HEK293T (cell line): ENCODE data around the gene BEAN1.

Source experiments
- CTCF ChIA-PET: fragments of 350-600 bp; formaldehyde crosslinking; extraction: SDS; loops from one replicate; lab custom pipeline; 2021; ENCODE audit warnings: antibody characterized with exemption, inconsistent platforms; lab: Yijun Ruan, JAX
- POLR2A ChIA-PET: fragments of 350-600 bp; formaldehyde crosslinking; extraction: SDS; loops from one replicate; lab custom pipeline; 2020; ENCODE audit warnings: antibody characterized with exemption, inconsistent platforms; lab: Yijun Ruan, JAX
- DNase-seq: peaks from one replicate; pipeline ENCODE4 v3.0.0; 2012; ENCODE audit warnings: mixed read lengths; ENCODE audit errors: extremely low spot score
- ARNT ChIP-seq: fragments of 450-650 bp; IDR thresholded peaks from 2 replicates; pipeline ENCODE4 v1.6.1; 2017; ENCODE audit warnings: mild to moderate bottlenecking
- BHLHE40 ChIP-seq: fragments of 450-650 bp; IDR thresholded peaks from 2 replicates; pipeline ENCODE4 v1.6.1; 2016; ENCODE audit warnings: mild to moderate bottlenecking, moderate library complexity, borderline replicate concordance
- CTBP1 ChIP-seq: fragments of 450-650 bp; IDR thresholded peaks from 2 replicates; pipeline ENCODE4 v1.6.1; 2016; ENCODE audit warnings: borderline replicate concordance
- ELF4 ChIP-seq: fragments of 450-650 bp; IDR thresholded peaks from 2 replicates; pipeline ENCODE4 v1.6.1; 2017; ENCODE audit warnings: antibody characterized with exemption
- FOXA1 ChIP-seq: fragments of 450-650 bp; IDR thresholded peaks from 2 replicates; pipeline ENCODE4 v1.6.1; 2016; ENCODE audit warnings: mild to moderate bottlenecking
- FOXK2 ChIP-seq: fragments of 450-650 bp; IDR thresholded peaks from 2 replicates; pipeline ENCODE4 v1.6.1; 2016; ENCODE audit warnings: mild to moderate bottlenecking
- FOXM1 ChIP-seq: fragments of 450-650 bp; IDR thresholded peaks from 2 replicates; pipeline ENCODE4 v1.6.1; 2017; ENCODE audit warnings: mild to moderate bottlenecking, borderline replicate concordance
- HDGF ChIP-seq: fragments of 450-650 bp; IDR thresholded peaks from 2 replicates; pipeline ENCODE4 v1.6.1; 2017; ENCODE audit warnings: antibody characterized with exemption, borderline replicate concordance
- L3MBTL2 ChIP-seq: fragments of 450-650 bp; conservative IDR thresholded peaks from 2 replicates; pipeline ENCODE4 v1.6.1; 2016; ENCODE audit warnings: mild to moderate bottlenecking
- LEF1 ChIP-seq: fragments of 450-650 bp; IDR thresholded peaks from 2 replicates; pipeline ENCODE4 v1.6.1; 2017; ENCODE audit warnings: mild to moderate bottlenecking, borderline replicate concordance
- NFRKB ChIP-seq: fragments of 450-650 bp; IDR thresholded peaks from 2 replicates; pipeline ENCODE4 v1.6.1; 2016; ENCODE audit warnings: mild to moderate bottlenecking, moderate library complexity
- SP1 ChIP-seq: fragments of 450-650 bp; IDR thresholded peaks from 2 replicates; pipeline ENCODE4 v1.6.1; 2017
- SUZ12 ChIP-seq: fragments of 450-650 bp; IDR thresholded peaks from 2 replicates; pipeline ENCODE4 v1.6.1; 2016; ENCODE audit warnings: mild to moderate bottlenecking
- TARDBP ChIP-seq: fragments of 450-650 bp; IDR thresholded peaks from 2 replicates; pipeline ENCODE4 v1.6.1; 2016
- ZNF384 ChIP-seq: fragments of 450-650 bp; IDR thresholded peaks from 2 replicates; pipeline ENCODE4 v1.6.1; 2016
- TF ChIP-seq, protein P1 (sequence below): fragments of 450-650 bp; IDR thresholded peaks from 2 replicates; pipeline ENCODE4 v1.6.1; 2016

Gene BEAN1

DNA sequence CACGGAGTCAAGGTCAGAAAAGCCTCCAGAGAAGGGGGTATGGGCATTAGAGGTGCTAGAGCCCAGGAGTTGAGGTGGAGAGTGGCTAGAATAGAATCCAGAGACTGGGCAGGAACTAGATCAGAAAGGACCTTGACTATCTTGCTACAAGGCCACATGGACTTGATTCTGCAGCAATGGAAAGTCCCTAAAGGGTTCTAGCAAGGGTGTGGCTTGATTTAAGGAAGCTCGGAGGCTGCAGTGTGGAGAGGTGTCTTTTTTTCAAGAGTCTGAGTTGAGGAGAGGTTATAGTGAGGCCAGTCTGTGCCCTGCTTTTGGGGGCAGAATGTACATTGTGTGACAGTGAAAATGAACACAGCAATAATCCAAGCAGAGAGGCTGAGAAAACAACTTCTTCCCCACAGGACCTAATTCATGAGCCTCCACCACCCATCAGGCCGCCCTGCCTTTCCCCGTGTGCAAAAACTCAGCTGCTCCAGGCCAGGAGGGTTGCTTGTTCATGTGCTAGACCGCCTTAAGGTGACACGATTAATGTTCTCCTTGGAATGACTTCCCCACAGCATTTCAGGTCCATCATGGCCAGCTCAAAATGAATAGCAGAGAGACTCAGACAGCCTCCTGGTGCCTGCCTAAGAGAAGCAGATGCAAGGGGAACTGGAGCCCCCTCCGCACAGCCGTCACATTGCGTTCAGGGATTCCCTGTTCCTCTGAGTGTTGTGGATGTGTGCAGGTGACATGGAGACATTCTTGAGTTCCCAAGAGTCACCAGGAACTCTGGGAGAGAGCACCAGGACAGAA is 8.7 kb upstream of the BEAN1 start:
- no peak for DNase-seq
- TF ChIP-seq NFRKB (no peak), LEF1 (no peak)
- ChIA-PET CTCF (interaction anchor here (0.8 kb wide), 1 partner anchor 12 kb away, joined by 5 read pairs; no protein-coding TSS in a partner anchor), POLR2A (no interaction called here)

DNA sequence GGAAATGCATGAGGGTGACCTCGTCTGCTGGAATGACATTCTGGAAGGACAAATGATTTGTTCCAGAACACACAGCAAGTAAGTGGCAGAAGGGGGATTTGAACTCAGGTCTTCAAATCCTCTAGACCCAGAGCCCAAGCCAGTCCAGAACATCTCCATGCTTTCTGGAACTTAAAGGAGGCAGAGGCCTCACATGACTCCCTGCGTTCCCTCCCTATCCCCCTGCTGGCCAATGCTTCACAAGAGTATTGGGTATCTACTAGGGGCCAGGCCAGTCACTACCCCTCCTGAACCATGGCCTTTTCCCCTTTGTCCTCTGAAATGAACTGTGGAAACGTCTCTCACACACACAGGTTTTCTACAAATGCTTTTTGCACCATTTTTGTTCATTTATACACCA is 7.6 kb upstream of the BEAN1 start:
- no peak for DNase-seq
- TF ChIP-seq SP1 (no peak), HDGF (no peak), LEF1 (no peak), ELF4 (no peak), NFRKB (no peak), SUZ12 (no peak), BHLHE40 (no peak), ARNT (no peak), FOXK2 (no peak), L3MBTL2 (no peak), FOXA1 (no peak), FOXM1 (no peak), CTBP1 (no peak), TARDBP (no peak), ZNF384 (no peak)
- TF ChIP-seq, protein P1, sequence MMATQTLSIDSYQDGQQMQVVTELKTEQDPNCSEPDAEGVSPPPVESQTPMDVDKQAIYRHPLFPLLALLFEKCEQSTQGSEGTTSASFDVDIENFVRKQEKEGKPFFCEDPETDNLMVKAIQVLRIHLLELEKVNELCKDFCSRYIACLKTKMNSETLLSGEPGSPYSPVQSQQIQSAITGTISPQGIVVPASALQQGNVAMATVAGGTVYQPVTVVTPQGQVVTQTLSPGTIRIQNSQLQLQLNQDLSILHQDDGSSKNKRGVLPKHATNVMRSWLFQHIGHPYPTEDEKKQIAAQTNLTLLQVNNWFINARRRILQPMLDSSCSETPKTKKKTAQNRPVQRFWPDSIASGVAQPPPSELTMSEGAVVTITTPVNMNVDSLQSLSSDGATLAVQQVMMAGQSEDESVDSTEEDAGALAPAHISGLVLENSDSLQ = no peak
- CTCF ChIA-PET = no interaction called here
- POLR2A ChIA-PET = no interaction called here

DNA sequence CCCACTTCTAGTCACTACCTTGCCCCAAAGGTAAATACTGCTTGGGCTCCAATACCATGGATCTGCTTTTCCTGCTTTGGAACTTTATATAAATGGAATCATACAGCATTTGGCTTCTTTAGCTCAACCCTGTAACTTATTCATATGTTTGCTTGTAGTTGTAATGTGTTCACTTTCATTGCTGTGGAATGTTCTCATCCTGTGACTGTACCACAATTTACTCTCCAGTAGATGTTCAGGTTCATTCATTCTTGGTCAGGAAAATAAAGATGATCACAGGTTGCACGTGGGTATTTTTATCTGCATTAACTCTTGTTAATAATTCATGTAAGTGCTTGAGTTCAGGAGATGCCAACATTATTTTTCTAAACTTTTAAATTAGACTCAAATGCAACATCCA is 6.7 kb upstream of the BEAN1 start:
- no peak for DNase-seq
- ChIA-PET CTCF (no interaction called here), POLR2A (no interaction called here)
- TF ChIP-seq HDGF = no peak
- TF ChIP-seq FOXA1 = no peak

DNA sequence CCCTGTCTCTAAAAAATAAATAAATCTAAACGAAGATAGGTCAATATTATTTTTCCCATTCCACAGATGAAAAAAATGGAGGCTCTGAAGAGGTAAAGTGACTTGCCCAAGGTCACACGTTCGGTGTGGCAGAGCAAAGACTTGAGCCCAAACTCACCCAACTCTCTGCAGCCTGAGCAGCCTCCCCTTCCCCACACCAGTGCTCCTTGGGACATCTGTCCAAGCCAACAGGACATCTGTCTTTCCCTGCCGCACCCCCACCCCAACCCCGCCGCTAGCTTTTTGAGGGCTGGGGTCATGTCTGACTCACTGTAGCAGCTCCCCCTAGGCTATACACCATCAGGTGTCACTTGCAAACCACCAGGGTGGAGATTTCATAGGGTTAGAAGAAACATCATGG is 5.2 kb upstream of the BEAN1 start:
- no peak for DNase-seq
- CTCF ChIA-PET = no interaction called here
- POLR2A ChIA-PET = no interaction called here
- TF ChIP-seq L3MBTL2 (no peak), LEF1 (no peak)

DNA sequence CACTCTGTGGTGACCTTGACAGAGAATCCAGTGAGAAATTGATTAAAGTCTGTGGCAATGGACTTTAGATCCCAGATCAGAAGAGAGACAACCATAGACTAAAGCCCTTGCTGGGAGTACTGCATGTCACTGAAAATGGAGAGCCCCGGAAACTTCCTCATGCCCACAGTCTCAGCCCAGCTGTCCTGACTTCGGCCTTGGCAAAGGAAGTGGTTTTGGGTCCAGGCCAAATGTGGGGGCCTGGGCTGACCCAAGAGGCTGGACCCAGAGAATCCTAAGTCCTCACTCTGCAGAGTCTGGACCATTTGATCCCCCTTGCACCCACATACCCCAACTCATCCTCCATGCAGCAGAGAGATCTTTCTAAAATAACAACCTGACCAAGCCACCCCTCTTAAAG is 4.7 kb upstream of the BEAN1 start:
- CTCF ChIA-PET = no interaction called here
- TF ChIP-seq FOXK2 (no peak), BHLHE40 (no peak), SP1 (no peak), FOXM1 (no peak), ZNF384 (no peak), L3MBTL2 (no peak), SUZ12 (no peak)
- TF ChIP-seq, protein P1 = no peak
- DNase-seq = no peak
- POLR2A ChIA-PET = no interaction called here

DNA sequence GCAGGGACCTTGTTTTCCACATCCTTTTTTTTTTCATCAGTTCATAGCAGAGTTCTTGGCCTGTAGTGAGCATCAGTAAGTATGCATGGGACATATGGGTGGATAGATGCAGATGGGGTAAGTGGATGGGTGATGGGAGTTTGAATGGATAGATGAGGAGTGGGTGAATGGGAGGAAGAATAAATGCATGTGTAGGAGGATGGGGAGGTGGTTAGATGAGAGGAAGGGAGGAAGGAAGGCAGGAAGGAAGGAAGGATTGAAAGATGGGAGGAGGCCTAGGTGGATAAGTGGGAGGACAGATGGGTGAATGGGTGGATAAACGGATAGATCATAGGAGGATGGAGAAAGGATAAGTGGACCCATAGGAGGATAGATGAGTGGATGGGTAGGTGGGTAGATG is 3.9 kb upstream of the BEAN1 start:
- no peak for DNase-seq
- POLR2A ChIA-PET = no interaction called here
- CTCF ChIA-PET = no interaction called here
- TF ChIP-seq FOXK2 (no peak), L3MBTL2 (no peak)

DNA sequence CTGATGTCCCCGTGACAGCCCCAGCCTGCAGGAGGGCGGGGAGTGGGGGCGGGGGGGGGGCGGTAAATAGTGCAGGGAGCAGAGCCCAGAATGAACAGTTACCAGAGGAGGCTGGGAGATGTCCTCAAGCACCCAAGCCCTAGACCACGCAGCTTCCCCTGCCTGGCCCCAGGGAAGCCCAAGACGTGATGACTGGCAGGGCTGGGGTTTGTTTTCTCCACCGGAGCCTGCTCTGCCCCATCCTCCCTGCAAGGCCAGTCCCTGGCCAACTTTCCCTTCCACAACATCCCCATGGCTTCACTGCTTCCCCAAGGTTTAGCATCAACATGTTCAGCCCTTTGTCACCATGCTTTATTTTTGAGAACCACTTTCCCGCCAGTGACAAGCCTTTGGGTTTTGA is 1.4 kb upstream of the BEAN1 start:
- DNase-seq = no peak
- TF ChIP-seq ELF4 (no peak), TARDBP (no peak), FOXM1 (no peak), LEF1 (no peak), FOXA1 (no peak), HDGF (no peak), SUZ12 (no peak), NFRKB (no peak), L3MBTL2 (no peak), ZNF384 (no peak), ARNT (no peak)
- POLR2A ChIA-PET = no interaction called here
- CTCF ChIA-PET = interaction anchor here (0.6 to 0.9 kb wide), 3 partner anchors 18 to 228 kb away, joined by 3 read pairs; no protein-coding TSS in a partner anchor
